ENCODE data around the gene ALPK1. TPM values are rescaled to one million over a fixed set of nuclear protein-coding genes. Genes with fewer than 3 reads are reported as not detected.

Gene ALPK1
- total and polyA plus RNA-seq, 2 of the 4 experiments (the other 2 are of a cell fraction) = 3.3 to 7.9 TPM

DNA sequence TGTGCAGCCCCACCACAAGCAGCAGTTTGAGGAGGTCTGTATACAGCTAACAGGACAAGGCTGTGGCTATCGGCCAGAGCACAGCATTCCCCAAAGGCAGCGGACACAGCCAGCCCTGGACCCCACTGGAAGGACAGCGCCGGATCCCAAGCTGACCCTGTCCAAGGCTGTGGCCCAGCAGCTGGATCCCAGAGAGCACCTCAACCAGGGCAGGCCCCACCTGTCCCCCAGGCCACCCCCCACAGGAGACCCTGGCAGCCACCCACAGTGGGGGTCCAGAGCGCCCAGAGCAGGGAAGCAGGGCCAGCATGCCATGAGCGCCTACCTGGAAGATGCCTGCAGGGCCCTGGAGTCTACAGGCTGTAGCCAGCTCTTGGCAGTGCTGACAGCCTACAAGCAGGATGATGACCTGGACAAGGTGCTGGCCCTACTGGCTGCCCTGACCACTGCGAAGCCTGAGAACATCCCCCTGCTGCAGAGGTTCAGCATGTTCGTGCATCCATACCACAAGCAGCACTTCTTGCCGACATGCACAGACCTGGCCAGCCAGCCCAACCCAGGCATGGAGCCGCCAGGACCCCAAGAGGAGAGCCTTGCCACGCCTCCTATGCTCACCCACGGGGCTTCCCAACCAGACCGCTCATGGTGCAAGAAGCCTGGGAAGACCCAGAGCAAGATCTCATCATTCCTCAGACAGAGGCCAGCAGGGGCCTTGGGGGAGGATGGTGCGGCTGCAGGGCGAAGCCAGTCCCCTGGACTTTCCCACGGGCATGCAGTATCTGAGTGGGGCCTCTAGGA, 62.0 kb downstream of the ALPK1 start:
- H3K18ac ChIP-seq (ENCODE audit: low read depth, low read length) = no peak overlapping the region
- POLR2A ChIA-PET (ENCODE audit: unreplicated experiment) = no interaction called here
- H3K23ac ChIP-seq (ENCODE audit: low read depth, low read length) = no peak overlapping the region
- TF ChIP-seq MXI1 (IDR thresholded peaks at IDR 0.05; ENCODE audit: borderline replicate concordance, low read depth, low read length) (no peak), RCOR1 (IDR thresholded peaks at IDR 0.05; ENCODE audit: insufficient replicate concordance, low read length) (no peak), RAD21 (IDR thresholded peaks at IDR 0.05; ENCODE audit: low read length) (no peak), SMC3 (IDR thresholded peaks at IDR 0.05; ENCODE audit: low read depth, low read length) (no peak), MAFK (IDR thresholded peaks at IDR 0.05; ENCODE audit: low read depth, low read length) (no peak), BHLHE40 (IDR thresholded peaks at IDR 0.05; ENCODE audit: low read depth, low read length) (no peak)
- H4K5ac ChIP-seq (ENCODE audit: low read depth, low read length) = no peak overlapping the region
- no peaks in the 10 kb centered on the region for H3K27me3 ChIP-seq (ENCODE audit: control insufficient read depth, insufficient read depth, low read length)
- H3K9me1 ChIP-seq (ENCODE audit: insufficient read depth, low read length) = no peaks in the 10 kb centered on the region
- no peak overlapping the region for H3K4ac ChIP-seq (ENCODE audit: low read depth, low read length)
- no peak overlapping the region for H3K56ac ChIP-seq (ENCODE audit: extremely low read depth, insufficient read depth, low read length)
- H3K79me1 ChIP-seq (ENCODE audit: low read depth in 1 of 2, low read length in 2 of 2) = no peaks in the 10 kb centered on the region
- no peaks in the 10 kb centered on the region for H3K36me3 ChIP-seq (ENCODE audit: control insufficient read depth, insufficient read depth, low read length)
- no peak overlapping the region for H3K4me3 ChIP-seq (ENCODE audit: insufficient read depth, low read depth, low read length)
- no peak overlapping the region for H2BK20ac ChIP-seq (ENCODE audit: low read depth, low read length)
- H2AK5ac ChIP-seq (ENCODE audit: low read depth, low read length) = no peak overlapping the region
- H2AK9ac ChIP-seq (replicated peaks; ENCODE audit: low read depth, low read length, poor library complexity) = no peak overlapping the region
- no peak overlapping the region for H2BK5ac ChIP-seq (ENCODE audit: low read depth, low read length, poor library complexity, severe bottlenecking)
- H4K91ac ChIP-seq (ENCODE audit: insufficient read depth, low read depth, low read length) = no peak overlapping the region
- dilution Hi-C loops (cut with HindIII; ENCODE audit: low sequenced_read_pairs, unreplicated experiment) = no loop called here
- BruUV-seq (replicated peaks) = no TSS peak
- no peaks in the 10 kb centered on the region for H4K20me1 ChIP-seq (ENCODE audit: insufficient read depth, low read length)
- no peak overlapping the region for H3K9ac ChIP-seq (ENCODE audit: low read depth, low read length)
- in situ Hi-C loops (cut with MboI; ENCODE audit: low sequenced_read_pairs) = no loop called here
- no peak overlapping the region for H4K8ac ChIP-seq (ENCODE audit: low read depth in 2 of 2, low read length in 2 of 2)
- intact Hi-C loops (cut with micrococcal nuclease) = no loop called here
- CTCF ChIA-PET = no interaction called here
- H3K4me1 ChIP-seq (ENCODE audit: control insufficient read depth, insufficient read depth, low read length) = no peaks in the 10 kb centered on the region
- no peak overlapping the region for H2BK120ac ChIP-seq (ENCODE audit: low read depth, low read length)
- no peak for DNase-seq
- peaks cover 3% of the 10 kb centered on the region; the same call in 1 of the 2 replicates for H3K9me3 ChIP-seq (ENCODE audit: control insufficient read depth, insufficient read depth, low read length)
- ATAC-seq (ENCODE audit: low read depth) = no peak
- no peak overlapping the region for H2BK15ac ChIP-seq (ENCODE audit: low read depth, low read length)
- H2AFZ ChIP-seq (replicated peaks; ENCODE audit: low read length, poor library complexity) = no peak overlapping the region
- WGBS, 2 experiments (ENCODE audit: extremely low coverage in 2 of 2, insufficient read length in 1 of 2) = 90% methylated on average over 5 of the region's 16 CpGs; no CpG with 5 or more reads in 1 of the 2 experiments
- H3K4me2 ChIP-seq (ENCODE audit: low read depth, low read length) = no peak overlapping the region
- H3K14ac ChIP-seq (replicated peaks; ENCODE audit: low read depth, low read length) = no peak overlapping the region
- H3K27ac ChIP-seq (ENCODE audit: insufficient read depth, low read length) = no peak overlapping the region
